HG03066 (cell line): ENCODE data around the gene PAGR1.

Source experiments
- ATAC-seq: cut with Tn5 transposase; IDR thresholded peaks from one replicate; pipeline ENCODE4 v1.9.1; 2021; ENCODE audit warnings: low read depth; ENCODE audit not compliant: unreplicated experiment

The PAGR1 gene

DNA sequence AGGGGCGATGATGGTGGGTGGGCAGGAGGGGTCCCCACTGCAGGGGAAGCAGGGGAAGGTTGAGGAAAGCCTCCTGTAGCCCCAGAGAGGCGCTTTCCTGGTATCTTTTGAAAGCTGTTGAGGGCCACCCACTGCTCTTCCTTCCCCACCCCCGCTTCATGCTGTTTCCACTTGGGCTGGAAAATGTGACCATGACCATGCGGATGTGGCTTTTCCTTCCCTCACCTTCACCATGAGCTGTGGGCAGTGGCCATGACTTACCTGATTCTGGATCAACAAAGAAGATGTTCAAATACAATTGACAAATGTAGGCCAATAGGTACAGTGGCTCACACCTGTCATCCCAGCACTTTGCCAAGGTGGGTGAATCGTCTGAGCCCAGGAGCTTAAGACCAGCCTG is 18.1 kb downstream of the PAGR1 start:
- ATAC-seq, result no peak

DNA sequence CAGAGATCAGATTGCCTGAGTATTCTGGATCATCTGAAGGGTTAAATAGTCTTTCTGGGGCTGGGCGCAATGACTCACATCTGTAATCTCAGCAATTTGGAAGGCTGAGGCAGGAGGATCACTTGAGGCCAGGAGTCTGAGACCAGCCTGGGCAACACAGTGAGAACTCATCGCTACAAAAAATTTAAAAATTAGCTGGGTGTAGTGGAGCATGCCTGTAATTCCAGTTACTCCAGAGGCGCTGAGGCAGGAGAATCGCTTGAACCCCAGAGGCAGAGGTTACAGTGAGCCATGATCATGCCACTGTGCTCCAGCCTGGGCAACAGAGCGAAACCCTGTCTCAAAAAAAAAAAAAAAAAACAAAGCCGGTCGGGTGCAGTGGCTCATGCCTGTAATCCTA is 20.0 kb downstream of the PAGR1 start:
- no peak for ATAC-seq

DNA sequence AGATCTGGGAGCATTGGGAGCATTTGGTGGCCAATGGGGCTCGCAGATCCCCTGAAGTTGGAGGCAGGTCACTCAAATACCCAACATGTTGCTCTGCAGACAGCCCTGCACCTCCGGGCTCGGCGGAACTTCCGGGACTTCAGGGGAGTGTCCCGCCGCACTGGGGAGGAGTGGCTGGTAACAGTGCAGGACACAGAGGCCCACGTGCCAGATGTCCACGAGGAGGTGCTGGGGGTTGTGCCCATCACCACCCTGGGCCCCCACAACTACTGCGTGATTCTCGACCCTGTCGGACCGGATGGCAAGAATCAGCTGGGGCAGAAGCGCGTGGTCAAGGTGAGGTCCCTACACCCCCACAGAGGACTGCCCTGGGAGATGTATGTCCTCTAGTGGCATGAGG is 20.7 kb downstream of the PAGR1 start:
- ATAC-seq, result no peak

DNA sequence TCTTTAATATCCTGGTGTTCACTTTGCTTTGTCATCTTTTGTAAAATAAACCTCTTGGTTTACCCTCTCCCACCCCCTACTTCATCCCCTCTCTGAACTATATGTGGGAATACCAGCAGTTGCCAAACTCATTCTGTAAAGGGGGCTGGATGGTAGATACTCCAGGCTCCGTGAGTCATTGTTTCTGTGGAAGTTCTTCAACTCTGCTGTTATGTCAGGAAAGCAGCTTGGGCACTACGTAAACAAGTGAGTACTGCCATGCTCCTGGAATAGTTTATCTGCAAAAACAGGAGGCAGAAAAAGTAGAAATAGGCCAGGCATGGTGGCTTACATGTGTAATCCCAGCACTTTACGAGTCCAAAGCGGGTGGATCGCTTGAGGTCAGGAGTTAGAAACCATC is 21.9 kb downstream of the PAGR1 start:
- no peak for ATAC-seq

DNA sequence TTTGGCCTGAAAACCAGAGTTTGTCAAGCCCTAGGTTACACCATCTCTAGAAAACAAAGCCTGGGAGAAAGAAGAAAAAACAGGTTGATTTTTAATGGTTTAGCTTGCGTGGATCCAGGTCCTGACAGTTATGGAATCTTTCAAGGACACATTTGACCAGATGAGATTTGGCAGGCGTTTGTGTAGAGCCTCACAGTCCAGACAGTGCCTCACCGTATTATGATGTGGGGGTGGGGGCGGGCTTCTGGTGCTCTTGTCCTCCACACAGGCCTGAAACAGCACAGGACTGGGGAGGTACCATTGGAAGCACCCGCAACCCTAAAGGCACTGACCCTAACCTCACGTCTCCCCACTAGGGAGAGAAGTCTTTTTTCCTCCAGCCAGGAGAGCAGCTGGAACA is 23.9 kb downstream of the PAGR1 start:
- ATAC-seq, result no peak

DNA sequence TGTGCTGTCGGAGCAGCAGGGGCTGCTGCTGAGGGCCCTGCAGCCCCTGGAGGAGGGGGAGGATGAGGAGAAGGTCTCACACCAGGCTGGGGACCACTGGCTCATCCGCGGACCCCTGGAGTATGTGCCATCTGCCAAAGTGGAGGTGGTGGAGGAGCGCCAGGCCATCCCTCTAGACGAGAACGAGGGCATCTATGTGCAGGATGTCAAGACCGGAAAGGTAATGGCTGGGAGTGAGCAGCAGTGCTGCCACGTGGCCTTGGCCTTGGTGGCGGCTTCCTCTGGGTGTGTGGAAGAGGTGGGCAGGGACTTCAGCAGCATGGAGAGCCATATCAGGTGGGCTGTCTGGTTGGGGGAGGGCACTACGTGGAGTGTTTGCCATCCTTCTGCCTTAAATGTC is 24.3 kb downstream of the PAGR1 start:
- ATAC-seq, result no peak

DNA sequence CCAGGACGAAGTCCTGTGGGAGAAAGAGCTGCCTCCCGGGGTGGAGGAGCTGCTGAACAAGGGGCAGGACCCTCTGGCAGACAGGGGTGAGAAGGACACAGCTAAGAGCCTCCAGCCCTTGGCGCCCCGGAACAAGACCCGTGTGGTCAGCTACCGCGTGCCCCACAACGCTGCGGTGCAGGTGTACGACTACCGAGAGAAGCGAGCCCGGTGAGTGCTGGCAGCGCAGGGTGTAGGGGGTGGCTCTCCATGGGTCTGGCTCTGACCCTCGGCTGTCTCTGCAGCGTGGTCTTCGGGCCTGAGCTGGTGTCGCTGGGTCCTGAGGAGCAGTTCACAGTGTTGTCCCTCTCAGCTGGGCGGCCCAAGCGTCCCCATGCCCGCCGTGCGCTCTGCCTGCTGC is 25.7 kb downstream of the PAGR1 start:
- ATAC-seq, result no peak

DNA sequence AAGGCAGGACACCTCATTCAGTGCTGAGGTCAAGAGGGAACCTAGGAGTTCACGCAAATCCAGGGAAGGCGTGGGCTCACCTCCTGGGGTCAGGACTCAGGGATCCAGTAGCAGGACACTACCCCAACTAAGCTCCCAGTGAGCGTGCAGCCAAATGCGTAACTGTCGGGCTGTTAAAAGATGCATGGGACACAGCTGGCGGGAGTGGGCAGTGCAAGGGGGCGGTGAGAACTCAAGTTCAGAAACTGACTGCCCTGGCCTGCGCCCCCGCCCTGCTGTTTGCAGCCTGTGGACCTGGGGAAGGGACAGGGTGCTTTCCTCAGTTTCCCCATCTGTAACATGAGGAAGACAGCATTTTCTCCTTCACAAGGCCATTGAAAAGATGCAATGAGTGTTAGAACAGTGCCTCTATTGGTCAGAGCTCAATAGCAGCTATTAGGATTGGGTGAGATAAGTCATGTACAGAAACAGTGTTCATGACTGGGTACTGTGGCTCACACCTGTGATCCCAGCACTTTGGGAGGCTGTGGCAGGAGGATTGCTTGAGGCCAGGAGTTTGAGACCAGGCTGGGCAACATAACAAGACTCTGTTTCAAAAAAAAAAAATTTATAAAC is 26.9 kb downstream of the PAGR1 start:
- ATAC-seq, result no peak

DNA sequence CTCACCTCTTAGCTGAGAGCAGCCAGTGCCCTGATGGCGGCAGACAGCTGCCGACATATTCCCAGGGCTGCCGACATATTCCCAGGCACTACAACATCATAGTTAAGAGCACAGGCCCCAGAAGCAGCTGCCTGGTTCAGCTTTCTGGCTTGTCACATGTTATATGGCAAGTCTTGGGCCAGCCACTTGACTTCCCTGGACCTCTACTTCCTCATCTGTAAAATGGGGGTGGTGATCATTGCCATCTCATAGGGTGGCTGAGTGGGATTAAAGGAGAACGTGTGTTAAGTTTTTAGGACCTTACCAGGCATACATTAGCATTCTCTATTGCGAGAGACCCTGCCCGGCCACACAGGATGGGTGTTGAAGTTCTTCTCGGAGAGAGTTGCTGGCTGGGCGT is 28.0 kb downstream of the PAGR1 start:
- no peak for ATAC-seq

DNA sequence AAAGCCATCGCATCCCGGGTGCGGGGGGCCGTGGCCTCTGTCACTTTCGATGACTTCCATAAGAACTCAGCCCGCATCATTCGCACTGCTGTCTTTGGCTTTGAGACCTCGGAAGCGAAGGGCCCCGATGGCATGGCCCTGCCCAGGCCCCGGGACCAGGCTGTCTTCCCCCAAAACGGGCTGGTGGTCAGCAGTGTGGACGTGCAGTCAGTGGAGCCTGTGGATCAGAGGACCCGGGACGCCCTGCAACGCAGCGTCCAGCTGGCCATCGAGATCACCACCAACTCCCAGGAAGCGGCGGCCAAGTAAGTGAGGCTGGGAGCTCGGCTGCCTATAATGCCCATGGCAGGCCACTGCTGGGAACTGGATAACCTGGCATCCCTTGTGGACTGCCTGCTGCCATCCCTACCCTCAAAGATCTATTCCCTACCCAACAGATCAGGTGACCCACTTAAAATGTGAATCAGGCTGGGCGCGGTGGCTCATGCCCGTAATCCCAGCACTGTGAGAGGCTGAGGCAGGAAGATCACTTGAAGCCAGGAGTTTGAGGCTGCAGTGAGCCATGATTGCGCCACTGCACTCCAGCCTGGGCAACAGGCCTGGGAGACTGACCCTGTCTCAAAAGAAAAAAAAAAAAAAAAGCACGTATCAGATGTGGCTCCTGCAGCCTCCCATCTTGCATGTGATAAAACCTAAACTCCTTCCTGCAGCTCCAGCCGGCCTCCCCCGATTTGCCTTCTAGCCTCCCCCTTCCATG is 28.8 kb downstream of the PAGR1 start:
- ATAC-seq, result no peak

DNA sequence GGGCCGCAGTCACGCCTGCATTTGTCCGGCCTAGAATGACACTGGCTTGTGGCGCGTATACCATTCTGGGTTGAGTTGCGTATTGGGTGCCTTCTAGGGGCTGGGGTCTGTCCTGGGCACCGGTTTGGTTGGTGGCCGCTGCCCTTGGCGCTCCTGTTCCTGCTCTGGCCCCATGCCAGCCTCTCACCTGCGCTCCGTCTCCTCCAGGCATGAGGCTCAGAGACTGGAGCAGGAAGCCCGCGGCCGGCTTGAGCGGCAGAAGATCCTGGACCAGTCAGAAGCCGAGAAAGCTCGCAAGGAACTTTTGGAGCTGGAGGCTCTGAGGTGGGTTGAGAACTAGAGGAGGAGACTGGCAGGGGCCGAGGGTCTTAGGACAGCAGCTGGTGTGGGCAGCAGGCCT is 29.7 kb downstream of the PAGR1 start:
- ATAC-seq, result no peak

DNA sequence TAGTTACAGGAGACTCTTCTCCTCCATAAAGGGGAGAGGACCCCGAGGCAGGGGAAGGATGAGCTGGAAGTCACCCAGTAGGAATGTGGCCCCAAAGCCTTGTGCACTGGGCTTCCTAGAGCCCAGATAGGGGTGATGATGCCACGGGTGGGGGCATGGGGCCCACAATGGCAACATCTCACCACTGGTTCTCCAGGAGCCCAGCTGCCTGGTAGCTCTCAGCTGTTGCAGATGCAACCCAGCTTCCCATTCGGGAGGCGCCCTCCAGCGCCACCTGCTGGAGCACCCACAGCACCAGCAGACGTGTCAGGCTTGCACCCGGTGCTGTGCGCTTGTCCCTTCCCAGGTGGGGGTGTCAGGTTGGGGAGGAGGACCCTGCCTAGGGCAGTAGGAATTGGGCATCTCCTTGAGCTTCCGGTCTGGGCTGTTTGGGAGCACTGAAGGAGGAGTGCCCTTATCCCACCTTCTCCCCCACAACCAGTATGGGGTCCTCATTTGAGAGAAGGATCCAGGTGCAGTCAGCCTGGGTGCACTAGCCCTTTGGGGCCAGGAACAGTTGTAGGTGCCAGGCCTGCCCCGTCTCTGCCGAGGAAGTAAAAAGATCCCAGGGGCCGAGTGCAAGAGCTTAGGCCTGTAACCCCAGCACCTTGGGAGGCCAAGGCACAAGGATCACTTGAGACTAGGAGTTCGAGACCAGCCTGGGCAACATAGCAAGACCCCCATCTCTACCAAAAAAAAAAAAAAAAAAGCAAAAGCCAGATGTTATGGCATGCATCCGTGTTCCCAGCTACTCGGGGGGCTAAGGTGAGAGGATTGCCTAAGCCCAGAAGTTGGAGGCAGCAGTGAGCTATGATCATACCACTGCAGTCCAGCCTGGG is 32.7 kb downstream of the PAGR1 start:
- ATAC-seq, result no peak

DNA sequence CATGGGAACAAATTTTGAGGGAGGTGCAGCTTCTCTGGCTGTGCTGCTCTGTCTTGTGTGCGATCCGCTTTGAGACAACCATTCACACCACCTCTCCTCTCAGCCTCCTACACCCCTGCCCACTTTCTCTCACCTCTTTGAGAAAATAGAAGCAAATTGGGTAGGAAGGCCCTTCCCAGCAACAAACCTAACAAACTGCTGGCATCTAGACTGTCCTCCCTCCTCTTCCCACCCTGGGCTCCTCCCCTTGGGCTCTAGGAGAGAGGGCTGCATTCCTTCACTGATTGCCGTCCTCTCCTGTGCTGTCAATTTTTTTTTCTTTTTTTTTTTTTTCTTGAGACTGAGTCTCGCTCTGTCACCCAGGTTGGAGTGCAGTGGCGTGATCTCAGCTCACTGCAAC is 33.6 kb downstream of the PAGR1 start:
- no peak for ATAC-seq

DNA sequence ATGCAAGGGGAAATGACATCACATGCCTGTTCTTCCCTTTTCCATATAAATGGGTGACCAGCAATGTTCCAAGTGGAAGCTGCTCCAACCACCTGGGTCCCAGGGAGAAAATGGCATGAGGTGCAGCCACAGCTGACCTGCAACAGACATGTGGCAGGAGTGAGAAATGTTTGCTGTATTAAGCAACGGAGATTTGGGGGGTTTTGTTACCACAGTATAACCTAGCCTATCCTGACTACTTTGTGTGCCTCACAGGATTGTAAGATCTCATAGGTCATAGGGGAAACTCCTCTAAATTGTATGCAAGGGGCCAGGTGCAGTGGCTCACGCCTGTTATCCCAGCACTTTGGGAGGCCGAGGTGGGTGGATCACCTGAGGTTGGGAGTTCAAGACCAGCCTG is 35.0 kb downstream of the PAGR1 start:
- no peak for ATAC-seq

DNA sequence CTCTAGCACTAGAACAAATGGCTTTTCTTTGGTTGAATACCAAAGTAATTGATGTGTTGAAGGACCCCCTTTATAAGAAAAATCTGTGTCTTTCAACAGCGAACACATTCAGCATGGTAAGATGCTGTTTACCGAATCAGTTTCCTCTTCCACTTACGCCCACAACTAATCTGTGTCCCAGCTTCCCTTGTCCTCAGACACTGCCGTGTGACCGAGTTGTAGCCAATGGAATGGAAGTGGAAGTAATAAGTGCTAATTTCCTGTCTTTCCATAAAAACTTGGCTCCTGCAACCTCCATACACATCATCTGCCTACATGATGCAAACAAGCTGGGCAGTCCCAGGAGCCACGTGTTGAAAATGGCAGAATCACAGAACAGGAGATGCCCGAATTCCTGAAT is 36.7 kb downstream of the PAGR1 start:
- ATAC-seq, result no peak

DNA sequence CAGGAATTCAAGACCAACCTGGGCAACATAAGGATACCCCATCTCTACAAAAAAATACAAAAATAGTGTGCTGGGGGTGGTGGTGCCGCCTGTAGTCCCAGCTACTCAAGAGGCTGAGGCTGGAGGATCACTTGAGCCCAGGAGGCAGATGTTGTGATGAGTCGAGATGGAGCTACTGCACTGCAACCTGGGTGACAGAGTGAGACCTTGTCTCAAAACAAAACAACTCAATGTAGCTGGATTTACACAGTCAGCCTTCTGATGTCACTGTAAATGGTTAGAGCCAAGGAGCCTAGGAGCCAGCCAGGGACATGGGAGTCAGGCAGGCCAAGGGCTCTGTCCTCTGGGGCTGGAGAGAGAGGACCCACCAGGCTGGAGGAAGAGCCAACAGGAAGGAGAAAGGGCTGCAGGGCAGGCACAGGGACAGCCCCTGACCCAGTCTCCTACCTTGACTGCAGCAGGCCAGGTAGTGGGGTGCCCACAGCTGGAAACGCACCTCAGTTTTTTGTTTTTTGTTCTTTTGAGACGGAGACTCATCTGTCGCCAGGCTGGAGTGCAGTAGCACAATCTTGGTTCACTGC is 38.7 kb downstream of the PAGR1 start:
- no peak for ATAC-seq

DNA sequence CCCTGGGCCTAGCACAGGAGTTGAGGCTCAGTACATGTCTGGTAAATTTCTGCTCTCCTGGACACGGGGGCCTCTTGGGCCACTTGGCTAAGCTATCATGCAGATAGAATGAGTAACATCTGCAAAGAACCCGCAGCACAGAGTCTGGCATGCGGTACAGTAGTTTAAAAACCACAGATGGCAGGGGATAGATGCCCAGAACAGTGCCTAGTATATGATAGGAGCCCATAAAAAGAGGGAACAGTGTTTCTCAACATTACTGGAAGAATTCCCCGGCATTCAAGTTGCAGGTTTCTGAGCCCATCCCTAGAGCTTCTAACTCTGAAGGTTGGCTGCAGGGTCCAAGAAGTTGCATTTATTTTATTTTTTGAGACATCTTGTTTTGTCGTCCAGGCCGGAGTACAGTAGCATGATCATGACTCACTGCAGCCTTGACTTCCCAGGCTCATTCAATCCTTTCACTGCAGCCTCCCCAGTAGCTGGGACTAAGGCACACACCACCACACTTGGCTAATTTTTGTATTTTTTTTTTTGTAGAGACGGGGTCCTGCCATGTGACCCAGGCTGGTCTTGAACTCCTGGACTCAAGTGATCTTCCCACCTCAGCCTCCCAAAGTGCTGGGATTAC is 41.3 kb downstream of the PAGR1 start:
- ATAC-seq, result no peak

DNA sequence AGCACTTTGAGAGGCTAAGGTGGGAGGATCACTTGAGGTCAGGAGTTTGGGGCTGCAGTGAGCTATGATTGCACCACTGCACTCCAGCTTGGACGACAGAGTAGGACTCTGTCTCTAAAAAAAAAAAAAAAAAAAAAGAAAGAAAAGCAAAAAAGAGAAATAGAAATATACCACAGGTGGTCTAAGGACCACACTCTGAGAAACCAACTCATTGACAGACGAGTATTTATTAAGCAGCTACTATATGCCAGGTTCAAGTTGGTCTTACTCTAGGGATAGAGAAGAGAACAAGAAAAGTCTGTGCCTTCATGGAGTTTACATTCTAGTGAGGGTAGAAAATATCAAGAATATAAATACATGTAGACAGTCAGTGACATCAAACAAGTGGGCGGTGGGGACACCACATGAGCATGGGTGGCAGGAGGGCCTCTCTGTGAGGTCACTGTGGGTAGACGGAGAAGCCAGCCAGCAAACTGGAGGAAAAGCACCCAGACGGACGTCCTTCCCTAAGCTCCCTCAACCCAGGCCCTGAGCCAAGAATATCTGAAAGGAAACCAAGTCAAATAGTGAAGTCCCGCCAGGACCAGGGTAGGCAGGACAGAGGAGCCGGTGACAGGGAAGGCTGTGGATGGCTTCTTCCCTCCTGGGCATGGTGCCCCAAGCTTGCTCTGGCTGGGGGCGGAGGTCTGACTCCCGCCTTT is 42.3 kb downstream of the PAGR1 start:
- no peak for ATAC-seq

DNA sequence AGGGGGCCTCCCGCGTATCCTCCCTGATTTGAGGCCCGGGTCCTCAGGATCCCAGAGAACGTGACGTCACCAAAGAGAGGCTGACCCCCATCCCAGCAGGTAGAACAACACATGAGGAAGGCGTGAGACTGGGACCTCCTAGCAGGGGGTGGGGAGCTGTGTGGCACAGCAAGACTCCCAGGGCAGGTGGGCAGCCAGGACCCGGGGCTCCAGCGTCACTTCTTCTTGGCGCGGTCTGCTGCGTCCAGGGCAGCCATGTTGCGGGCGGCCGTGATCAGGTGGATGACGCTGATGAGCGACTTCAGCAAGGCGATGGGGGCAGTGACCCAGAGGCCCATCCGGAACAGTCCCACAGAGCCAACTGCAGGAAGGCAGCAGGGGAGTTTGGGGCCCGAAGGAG is 43.0 kb downstream of the PAGR1 start:
- no peak for ATAC-seq

DNA sequence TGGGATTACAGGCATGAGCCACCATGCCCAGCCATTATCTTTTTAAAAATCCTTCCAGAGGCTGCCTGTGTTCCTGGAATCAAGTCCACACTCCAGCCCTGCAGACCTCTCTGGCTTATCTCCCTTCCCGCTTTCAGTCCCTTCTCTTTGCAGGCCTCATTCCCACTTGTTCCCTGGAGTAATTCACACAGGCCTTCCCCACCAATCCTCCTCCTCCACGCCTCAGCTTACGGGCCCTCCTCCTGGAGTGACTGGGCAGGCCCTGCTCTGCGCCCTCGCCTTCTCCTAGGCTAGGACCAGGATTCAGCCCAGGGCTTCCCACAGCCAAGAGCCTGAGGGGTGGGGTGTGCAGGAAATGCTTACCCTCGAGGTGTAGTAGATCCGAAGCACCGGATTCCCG is 44.3 kb downstream of the PAGR1 start:
- ATAC-seq, result no peak
